Measurements from ENCODE around the gene FNIP2.

FNIP2 gene

DNA sequence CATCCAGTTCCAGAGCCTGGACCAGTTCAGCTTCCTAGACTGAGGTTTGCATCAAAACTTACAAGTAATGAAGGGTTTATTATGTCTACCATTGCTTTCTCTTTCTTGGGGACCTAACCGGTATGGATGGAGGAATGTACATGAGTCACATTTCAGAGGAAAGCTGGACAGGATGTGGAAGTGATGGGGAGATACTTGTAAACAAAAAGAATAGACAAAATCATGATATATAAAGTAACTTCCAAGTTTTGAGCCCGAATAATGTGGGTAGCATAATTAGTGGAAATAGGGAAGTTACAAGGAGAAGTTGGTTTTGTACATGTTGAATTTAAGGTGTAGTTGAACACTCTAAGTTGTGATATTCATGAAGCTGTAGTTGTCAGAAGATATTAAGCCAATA is 15.0 kb downstream of the FNIP2 start:
- no peak overlapping the region for H3K9ac ChIP-seq (ENCODE audit: insufficient read length, low read depth)
- H3K27me3 ChIP-seq (ENCODE audit: insufficient read depth, insufficient read length): no peaks in the 10 kb centered on the region
- H3K4me3 ChIP-seq (ENCODE audit: insufficient read length, low read depth): no peak overlapping the region
- no peak for TF ChIP-seq YY1 (IDR thresholded peaks at IDR 0.05; ENCODE audit: insufficient read depth, insufficient read length)
- TF ChIP-seq ZNF274 (IDR thresholded peaks at IDR 0.05; ENCODE audit: low read depth, low read length): no peak
- no peak for TF ChIP-seq SUZ12 (IDR thresholded peaks at IDR 0.05; ENCODE audit: extremely low read depth, insufficient read depth, insufficient read length)
- H3K4me1 ChIP-seq (ENCODE audit: insufficient read depth, insufficient read length): no peaks in the 10 kb centered on the region
- H3K9me3 ChIP-seq (ENCODE audit: insufficient read depth, low read length): no peaks in the 10 kb centered on the region
- H3K36me3 ChIP-seq (ENCODE audit: insufficient read depth, insufficient read length, low read length): no peaks in the 10 kb centered on the region
- DNase-seq (ENCODE audit: low read depth, low spot score): no peak

DNA sequence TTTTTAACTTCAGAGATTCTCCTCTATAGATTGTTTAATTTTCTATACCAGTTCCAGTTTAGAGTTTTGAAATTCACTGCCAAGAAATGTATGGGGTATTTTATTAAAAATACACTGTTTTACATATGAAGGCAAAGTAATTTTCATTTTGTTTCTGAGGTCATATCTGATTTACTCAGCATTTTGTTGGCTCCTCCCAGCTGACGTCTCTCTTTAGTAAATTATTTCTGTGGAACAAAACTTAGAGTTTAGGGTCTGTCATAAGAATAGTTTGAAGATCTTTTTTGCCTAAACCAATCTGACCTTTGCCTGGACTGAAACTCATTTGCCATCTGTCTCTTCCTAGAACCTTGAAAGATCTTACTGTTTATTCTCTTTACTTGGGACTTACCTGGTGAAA is 16.9 kb downstream of the FNIP2 start:
- Histone ChIP-seq H3K4me3 (ENCODE audit: insufficient read length, low read depth) (no peak overlapping the region), H3K27me3 (ENCODE audit: insufficient read depth, insufficient read length) (no peaks in the 10 kb centered on the region), H3K9ac (ENCODE audit: insufficient read length, low read depth) (no peak overlapping the region), H3K36me3 (ENCODE audit: insufficient read depth, insufficient read length, low read length) (no peaks in the 10 kb centered on the region), H3K9me3 (ENCODE audit: insufficient read depth, low read length) (no peaks in the 10 kb centered on the region), H3K4me1 (ENCODE audit: insufficient read depth, insufficient read length) (no peaks in the 10 kb centered on the region)
- DNase-seq (ENCODE audit: low read depth, low spot score): no peak
- no peak for TF ChIP-seq YY1 (IDR thresholded peaks at IDR 0.05; ENCODE audit: insufficient read depth, insufficient read length)

DNA sequence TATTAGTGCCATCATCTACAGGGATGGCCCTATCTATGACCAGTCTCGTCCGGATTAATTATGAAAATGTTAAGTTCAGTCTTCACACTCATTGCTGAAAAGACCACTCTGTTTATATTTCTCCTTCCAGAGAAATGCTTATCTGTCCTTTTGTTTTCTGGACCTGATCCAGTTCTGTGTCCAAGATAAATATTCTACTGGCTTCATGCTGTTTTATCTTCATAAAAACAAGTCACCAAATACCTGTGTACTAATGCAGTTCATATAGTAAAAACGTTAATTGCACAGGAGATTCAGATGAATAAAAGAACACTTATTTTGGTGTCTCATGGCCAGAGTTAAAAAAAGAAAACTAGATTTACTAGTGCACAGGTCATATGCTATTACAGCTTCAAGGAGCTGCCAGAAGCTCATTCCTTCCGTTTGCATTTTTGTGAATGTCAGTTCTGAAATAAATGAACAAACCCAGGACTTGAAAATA is 17.3 kb downstream of the FNIP2 start:
- H3K9ac ChIP-seq (ENCODE audit: insufficient read length, low read depth): no peak overlapping the region
- H3K4me3 ChIP-seq (ENCODE audit: insufficient read length, low read depth): no peak overlapping the region
- no peaks in the 10 kb centered on the region for H3K27me3 ChIP-seq (ENCODE audit: insufficient read depth, insufficient read length)
- no peaks in the 10 kb centered on the region for H3K4me1 ChIP-seq (ENCODE audit: insufficient read depth, insufficient read length)
- TF ChIP-seq SUZ12 (IDR thresholded peaks at IDR 0.05; ENCODE audit: extremely low read depth, insufficient read depth, insufficient read length): no peak
- TF ChIP-seq YY1 (IDR thresholded peaks at IDR 0.05; ENCODE audit: insufficient read depth, insufficient read length): no peak
- no peak for TF ChIP-seq ZNF274 (IDR thresholded peaks at IDR 0.05; ENCODE audit: low read depth, low read length)
- no peak for DNase-seq (ENCODE audit: low read depth, low spot score)
- H3K36me3 ChIP-seq (ENCODE audit: insufficient read depth, insufficient read length, low read length): no peaks in the 10 kb centered on the region
- no peaks in the 10 kb centered on the region for H3K9me3 ChIP-seq (ENCODE audit: insufficient read depth, low read length)

DNA sequence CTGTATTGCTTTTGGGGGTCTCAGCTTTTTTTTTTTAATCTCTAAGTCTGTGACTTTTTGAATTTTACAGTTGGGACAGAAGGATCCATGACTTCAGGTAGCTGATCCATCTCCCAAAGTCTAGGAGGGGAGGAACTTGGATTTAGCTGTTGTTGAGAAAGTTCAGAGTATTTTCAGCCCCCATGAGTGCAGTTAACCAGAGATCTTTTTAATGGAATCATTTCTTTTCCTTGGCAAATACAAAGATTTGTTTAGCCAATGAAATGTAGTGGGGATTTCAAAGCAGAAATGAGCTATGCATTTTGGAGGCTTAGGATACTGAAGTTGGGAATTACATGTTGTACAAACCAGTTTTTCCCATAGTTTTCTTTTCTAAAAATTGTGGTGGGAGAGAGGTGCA is 18.1 kb downstream of the FNIP2 start:
- no peak for DNase-seq (ENCODE audit: low read depth, low spot score)
- Histone ChIP-seq H3K4me3 (ENCODE audit: insufficient read length, low read depth) (no peak overlapping the region), H3K27me3 (ENCODE audit: insufficient read depth, insufficient read length) (no peaks in the 10 kb centered on the region), H3K36me3 (ENCODE audit: insufficient read depth, insufficient read length, low read length) (no peaks in the 10 kb centered on the region), H3K9ac (ENCODE audit: insufficient read length, low read depth) (no peak overlapping the region), H3K4me1 (ENCODE audit: insufficient read depth, insufficient read length) (no peaks in the 10 kb centered on the region), H3K9me3 (ENCODE audit: insufficient read depth, low read length) (no peaks in the 10 kb centered on the region)
- TF ChIP-seq SUZ12 (IDR thresholded peaks at IDR 0.05; ENCODE audit: extremely low read depth, insufficient read depth, insufficient read length) (no peak), ZNF274 (IDR thresholded peaks at IDR 0.05; ENCODE audit: low read depth, low read length) (no peak), YY1 (IDR thresholded peaks at IDR 0.05; ENCODE audit: insufficient read depth, insufficient read length) (no peak)

DNA sequence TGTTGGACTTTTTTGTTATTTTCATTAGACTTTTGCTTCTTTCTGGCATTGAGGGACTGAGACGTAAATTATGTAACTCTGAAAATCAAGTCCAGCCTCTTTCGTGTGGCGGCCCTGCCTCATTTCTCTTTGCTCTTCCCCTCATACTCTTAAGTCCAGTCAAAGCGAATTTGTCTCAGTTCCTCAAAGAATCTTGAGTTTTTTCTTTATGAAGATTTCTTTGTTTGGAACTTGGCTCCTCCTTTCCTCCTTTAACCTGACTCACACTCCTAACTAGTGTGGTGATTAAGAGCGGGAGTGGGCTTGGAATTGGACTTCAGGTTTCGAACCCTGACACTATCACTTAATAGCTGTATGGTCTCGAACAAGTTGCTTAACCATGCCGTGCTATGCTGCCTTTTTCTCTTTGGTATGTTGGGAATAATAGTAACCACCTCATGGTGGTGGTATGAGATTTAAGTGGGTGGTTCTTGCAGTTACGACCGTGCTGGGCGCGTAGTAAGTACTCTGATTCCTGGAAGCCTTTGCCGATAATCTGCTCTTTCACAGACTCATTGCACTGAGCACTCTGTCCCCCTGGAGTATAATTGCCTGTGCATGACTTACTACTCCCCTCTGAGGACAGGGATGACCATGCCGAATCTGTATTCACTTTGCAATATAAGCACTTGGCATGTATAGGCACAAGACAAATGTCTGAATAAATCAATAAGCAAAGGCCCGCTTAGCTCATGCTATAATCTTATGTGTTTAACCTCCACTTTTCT is 19.1 kb downstream of the FNIP2 start:
- no peak for TF ChIP-seq ZNF274 (IDR thresholded peaks at IDR 0.05; ENCODE audit: low read depth, low read length)
- TF ChIP-seq SUZ12 (IDR thresholded peaks at IDR 0.05; ENCODE audit: extremely low read depth, insufficient read depth, insufficient read length): no peak
- no peak for TF ChIP-seq YY1 (IDR thresholded peaks at IDR 0.05; ENCODE audit: insufficient read depth, insufficient read length)
- Histone ChIP-seq H3K36me3 (ENCODE audit: insufficient read depth, insufficient read length, low read length) (no peaks in the 10 kb centered on the region), H3K4me1 (ENCODE audit: insufficient read depth, insufficient read length) (no peaks in the 10 kb centered on the region)

DNA sequence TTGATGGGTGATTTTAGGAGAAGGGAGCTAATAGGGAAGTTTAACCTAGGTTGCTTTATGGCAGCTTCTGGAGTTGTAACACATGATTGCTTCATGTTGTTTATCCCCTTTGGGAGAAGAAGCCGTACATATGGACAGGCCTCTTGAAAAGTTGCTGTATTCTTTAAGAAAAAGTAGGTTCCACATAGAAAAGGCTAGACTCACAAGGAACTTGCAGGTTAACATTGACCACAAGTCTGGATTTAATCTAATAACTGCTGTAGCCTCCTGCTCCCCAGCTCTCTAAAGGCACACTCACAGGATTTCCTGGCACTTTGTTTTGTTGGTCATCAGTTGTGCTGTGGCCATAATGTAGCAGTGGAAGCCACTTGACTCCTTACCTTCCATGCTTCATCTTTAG is 19.7 kb downstream of the FNIP2 start:
- TF ChIP-seq SUZ12 (IDR thresholded peaks at IDR 0.05; ENCODE audit: extremely low read depth, insufficient read depth, insufficient read length): no peak
- TF ChIP-seq ZNF274 (IDR thresholded peaks at IDR 0.05; ENCODE audit: low read depth, low read length): no peak
- TF ChIP-seq YY1 (IDR thresholded peaks at IDR 0.05; ENCODE audit: insufficient read depth, insufficient read length): no peak
- Histone ChIP-seq H3K9me3 (ENCODE audit: insufficient read depth, low read length) (no peaks in the 10 kb centered on the region), H3K27me3 (ENCODE audit: insufficient read depth, insufficient read length) (no peaks in the 10 kb centered on the region), H3K36me3 (ENCODE audit: insufficient read depth, insufficient read length, low read length) (no peaks in the 10 kb centered on the region), H3K9ac (ENCODE audit: insufficient read length, low read depth) (no peak overlapping the region), H3K4me1 (ENCODE audit: insufficient read depth, insufficient read length) (no peaks in the 10 kb centered on the region), H3K4me3 (ENCODE audit: insufficient read length, low read depth) (no peak overlapping the region)
- no peak for DNase-seq (ENCODE audit: low read depth, low spot score)

More for the DNA sequence above, 19.1 kb downstream of the FNIP2 start:
- no peak for DNase-seq (ENCODE audit: low read depth, low spot score)
- no peak overlapping the region for H3K4me3 ChIP-seq (ENCODE audit: insufficient read length, low read depth)
- H3K9me3 ChIP-seq (ENCODE audit: insufficient read depth, low read length): no peaks in the 10 kb centered on the region
- no peaks in the 10 kb centered on the region for H3K27me3 ChIP-seq (ENCODE audit: insufficient read depth, insufficient read length)
- no peak overlapping the region for H3K9ac ChIP-seq (ENCODE audit: insufficient read length, low read depth)

DNA sequence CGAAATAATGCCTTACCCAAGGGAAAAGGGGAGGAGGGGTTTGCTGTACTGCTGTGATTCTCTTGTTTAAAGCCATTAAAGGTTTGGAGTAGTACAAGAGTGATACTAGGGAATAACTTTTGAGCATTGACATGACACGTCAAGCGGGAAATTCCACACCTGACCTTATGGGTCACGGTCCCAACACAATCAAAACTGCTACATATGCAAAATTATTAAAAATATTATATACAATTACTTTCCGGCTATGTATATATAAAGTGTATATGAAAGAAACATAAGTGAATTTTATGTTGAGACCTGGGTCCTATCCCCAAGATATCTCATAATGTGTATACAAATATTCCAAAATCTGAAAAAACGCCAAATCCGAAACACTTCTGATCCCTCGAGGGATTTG is 21.0 kb downstream of the FNIP2 start:
- Histone ChIP-seq H3K36me3 (ENCODE audit: insufficient read depth, insufficient read length, low read length) (no peaks in the 10 kb centered on the region), H3K27me3 (ENCODE audit: insufficient read depth, insufficient read length) (no peaks in the 10 kb centered on the region), H3K9ac (ENCODE audit: insufficient read length, low read depth) (no peak overlapping the region), H3K4me1 (ENCODE audit: insufficient read depth, insufficient read length) (no peaks in the 10 kb centered on the region), H3K4me3 (ENCODE audit: insufficient read length, low read depth) (no peak overlapping the region), H3K9me3 (ENCODE audit: insufficient read depth, low read length) (no peaks in the 10 kb centered on the region)
- no peak for DNase-seq (ENCODE audit: low read depth, low spot score)
- TF ChIP-seq SUZ12 (IDR thresholded peaks at IDR 0.05; ENCODE audit: extremely low read depth, insufficient read depth, insufficient read length): no peak
- TF ChIP-seq YY1 (IDR thresholded peaks at IDR 0.05; ENCODE audit: insufficient read depth, insufficient read length): no peak
- TF ChIP-seq ZNF274 (IDR thresholded peaks at IDR 0.05; ENCODE audit: low read depth, low read length): no peak
